Measurements from ENCODE around the gene NIFK. TPM values are rescaled to one million over a fixed set of nuclear protein-coding genes. Genes with fewer than 3 reads are reported as not detected.

The NIFK gene
- total RNA-seq, 1 donor from 2014 or later, result 36.4 TPM

DNA sequence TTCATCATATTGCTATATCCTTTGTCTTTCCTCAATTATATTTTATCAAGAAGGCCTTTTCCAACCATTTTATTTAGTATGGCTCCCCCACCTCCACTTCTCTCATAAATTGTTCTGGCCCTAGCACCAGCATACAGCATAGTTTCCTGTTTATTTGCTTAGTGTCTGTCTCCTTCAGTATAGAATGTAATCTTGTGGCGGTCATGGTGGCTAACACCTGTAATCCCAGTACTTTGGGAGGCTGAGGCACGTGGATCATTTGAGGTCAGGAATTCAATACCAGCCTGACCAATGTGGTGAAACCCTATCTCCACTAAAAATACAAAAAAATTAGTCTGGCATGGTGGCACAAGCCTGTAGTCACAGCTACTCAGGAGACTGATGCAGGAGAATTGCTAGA lies 47.9 kb downstream of the NIFK start:
- Histone ChIP-seq H3K36me3 (no peaks in the 10 kb centered on the region), H3K4me1 (no peaks in the 10 kb centered on the region), H3K4me3 (no peak overlapping the region), H3K9me3 (peaks cover under 1% of the 10 kb centered on the region), H3K27me3 (no peaks in the 10 kb centered on the region), H3K27ac (no peak overlapping the region)
- ATAC-seq (no peak), DNase-seq (no peak)
- intact Hi-C loops (cut with DNase I), result no loop called here
- no peak for TF ChIP-seq CTCF (IDR thresholded peaks at IDR 0.05)

GRCh38 chr2:121686902-121687301 lies 49.8 kb downstream of the NIFK start:
- H3K9me3 ChIP-seq, result peaks cover 18% of the 10 kb centered on the region
- H3K4me1 ChIP-seq, result no peaks in the 10 kb centered on the region
- DNase-seq (no peak), ATAC-seq (no peak)
- no peak overlapping the region for H3K4me3 ChIP-seq
- no peaks in the 10 kb centered on the region for H3K27me3 ChIP-seq
- TF ChIP-seq CTCF (IDR thresholded peaks at IDR 0.05), result no peak
- no peak overlapping the region for H3K27ac ChIP-seq
- H3K36me3 ChIP-seq, result no peaks in the 10 kb centered on the region
- intact Hi-C loops (cut with DNase I), result no loop called here

GRCh38 chr2:121686218-121686617 lies 50.5 kb downstream of the NIFK start:
- no peaks in the 10 kb centered on the region for H3K27me3 ChIP-seq
- peaks cover 18% of the 10 kb centered on the region for H3K9me3 ChIP-seq
- no peak overlapping the region for H3K27ac ChIP-seq
- no peaks in the 10 kb centered on the region for H3K36me3 ChIP-seq
- no peaks in the 10 kb centered on the region for H3K4me1 ChIP-seq
- TF ChIP-seq CTCF (IDR thresholded peaks at IDR 0.05), result no peak
- no peak for DNase-seq
- intact Hi-C loops (cut with DNase I), result no loop called here
- no peak overlapping the region for H3K4me3 ChIP-seq
- ATAC-seq, result no peak

DNA sequence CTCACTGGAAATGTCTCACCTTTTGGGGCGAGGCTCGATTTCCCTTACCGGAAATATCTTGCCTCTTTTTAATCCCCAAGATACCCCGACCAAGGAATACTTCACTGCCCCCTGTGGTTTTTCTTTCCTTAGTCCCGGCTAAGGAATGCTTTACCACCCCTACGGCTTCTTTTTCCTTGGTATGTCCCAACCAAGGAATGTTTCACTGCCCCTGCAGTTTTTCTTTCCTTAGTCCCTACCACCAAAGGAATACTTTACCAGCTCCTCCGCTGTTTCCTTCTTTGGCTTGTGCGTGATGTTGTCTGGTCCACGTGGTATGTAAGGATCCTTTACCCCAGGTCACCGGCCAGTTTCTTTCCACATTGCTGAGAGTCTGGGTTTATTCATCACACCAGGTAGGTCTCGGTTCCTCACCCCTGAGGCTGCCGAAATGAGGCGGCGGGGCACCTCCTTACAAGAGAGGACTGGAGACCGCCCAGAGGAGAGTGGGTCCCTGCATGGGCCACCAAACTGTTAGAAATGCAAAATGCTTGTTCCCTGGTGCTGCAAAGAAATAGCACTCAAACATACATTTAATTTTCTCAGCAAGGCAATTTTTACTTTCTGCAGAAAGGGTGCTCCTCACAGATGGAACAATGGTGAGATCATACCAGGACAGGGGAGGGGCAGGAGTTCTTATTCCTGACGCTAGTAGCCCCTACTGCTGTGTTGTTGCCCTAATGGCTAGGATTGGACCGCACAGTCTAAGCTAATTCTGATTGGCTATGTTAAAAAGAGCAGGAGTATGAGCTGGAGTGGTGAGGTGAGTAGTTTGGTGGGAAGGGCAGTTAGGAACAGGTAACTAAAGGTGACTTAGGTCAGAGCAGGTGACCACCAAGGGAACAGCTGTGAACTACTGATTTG lies 54.0 kb downstream of the NIFK start:
- Histone ChIP-seq H3K27me3 (no peaks in the 10 kb centered on the region), H3K4me1 (no peaks in the 10 kb centered on the region), H3K9me3 (peaks cover 18% of the 10 kb centered on the region), H3K4me3 (no peak overlapping the region), H3K27ac (no peak overlapping the region), H3K36me3 (no peaks in the 10 kb centered on the region)
- intact Hi-C loops (cut with DNase I), result no loop called here
- DNase-seq, result no peak
- TF ChIP-seq CTCF (IDR thresholded peaks at IDR 0.05), result no peak
- no peak for ATAC-seq

DNA sequence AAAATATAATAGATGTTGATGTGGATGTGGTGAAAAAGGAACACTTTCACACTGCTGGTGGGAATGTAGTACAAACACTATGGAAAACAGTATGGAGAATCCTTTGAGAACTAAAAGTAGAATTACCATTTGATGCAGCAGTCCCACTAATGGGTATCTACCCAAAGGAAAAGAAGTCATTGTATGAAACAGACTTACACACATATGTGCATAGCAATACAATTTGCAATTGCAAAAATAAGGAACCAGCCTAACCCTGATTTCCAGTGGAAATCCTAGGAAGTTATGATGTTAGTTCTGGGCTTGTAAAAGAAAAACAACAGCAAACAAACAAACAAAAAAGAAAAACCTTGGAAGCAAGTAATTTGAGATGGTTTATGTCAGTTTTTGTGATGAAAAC lies 58.8 kb downstream of the NIFK start:
- no peaks in the 10 kb centered on the region for H3K36me3 ChIP-seq
- H3K4me3 ChIP-seq, result no peak overlapping the region
- peaks cover 8% of the 10 kb centered on the region for H3K9me3 ChIP-seq
- H3K4me1 ChIP-seq, result no peaks in the 10 kb centered on the region
- no peak for ATAC-seq
- DNase-seq, result no peak
- no peak overlapping the region for H3K27ac ChIP-seq
- H3K27me3 ChIP-seq, result no peaks in the 10 kb centered on the region
- intact Hi-C loops (cut with DNase I), result no loop called here
- no peak for TF ChIP-seq CTCF (IDR thresholded peaks at IDR 0.05)

Other genes starting within 250 kb of the NIFK start
- not detected for gene RNU4ATAC, start 206.0 kb downstream of the NIFK start, total RNA-seq
- gene CLASP1, start 87.4 kb downstream of the NIFK start, total RNA-seq, result 44.5 TPM
- 48.2 TPM for gene TSN, start 18.8 kb upstream of the NIFK start, total RNA-seq

All from upper lobe of right lung (tissue), 1 donor.